ENCODE results near the gene SUPT3H. TPM values are rescaled to one million over a fixed set of nuclear protein-coding genes. Genes with fewer than 3 reads are reported as not detected.

SUPT3H gene
- total RNA-seq, 1 experiment from 2014 or later, result 12.7 TPM

- ChIA-PET POLR2A (no interaction called here), CTCF (no interaction called here)
- intact Hi-C loops (cut with micrococcal nuclease), result no loop called here
- no peak overlapping the region for H3K27ac Mint-ChIP-seq (ENCODE audit: low read depth, unreplicated experiment)
- no peak overlapping the region for H3K4me3 Mint-ChIP-seq (ENCODE audit: unreplicated experiment)
- BruUV-seq (replicated peaks), result no TSS peak
- H3K9me3 Mint-ChIP-seq (ENCODE audit: unreplicated experiment), result no peaks in the 10 kb centered on the region
- no peak for TF ChIP-seq CTCF (IDR thresholded peaks at IDR 0.05; ENCODE audit: unreplicated experiment)
- no peaks in the 10 kb centered on the region for H3K27me3 Mint-ChIP-seq (ENCODE audit: insufficient read depth, unreplicated experiment)
- no peaks in the 10 kb centered on the region for H3K36me3 Mint-ChIP-seq (ENCODE audit: insufficient read depth, unreplicated experiment)
- DNase-seq (ENCODE audit: unreplicated experiment), result no peak
- H3K4me1 Mint-ChIP-seq (ENCODE audit: insufficient read depth, unreplicated experiment), result no peaks in the 10 kb centered on the region
These were observed 123.5 kb downstream of the SUPT3H start for GRCh38 chr6:45254253-45254652.

- H3K27ac Mint-ChIP-seq (ENCODE audit: low read depth, unreplicated experiment), result no peak overlapping the region
- CTCF ChIA-PET, result no interaction called here
- POLR2A ChIA-PET, result no interaction called here
- no peaks in the 10 kb centered on the region for H3K36me3 Mint-ChIP-seq (ENCODE audit: insufficient read depth, unreplicated experiment)
- no peaks in the 10 kb centered on the region for H3K27me3 Mint-ChIP-seq (ENCODE audit: insufficient read depth, unreplicated experiment)
- H3K9me3 Mint-ChIP-seq (ENCODE audit: unreplicated experiment), result no peaks in the 10 kb centered on the region
- no TSS peak for BruUV-seq (replicated peaks)
- no peaks in the 10 kb centered on the region for H3K4me1 Mint-ChIP-seq (ENCODE audit: insufficient read depth, unreplicated experiment)
- intact Hi-C loops (cut with micrococcal nuclease), result no loop called here
- TF ChIP-seq CTCF (IDR thresholded peaks at IDR 0.05; ENCODE audit: unreplicated experiment), result no peak
- H3K4me3 Mint-ChIP-seq (ENCODE audit: unreplicated experiment), result no peak overlapping the region
- no peak for DNase-seq (ENCODE audit: unreplicated experiment)
These were observed 124.3 kb downstream of the SUPT3H start for GRCh38 chr6:45253453-45253852.

GRCh38 chr6:45231660-45232059, 146.1 kb downstream of the SUPT3H start:
- H3K4me1 Mint-ChIP-seq (ENCODE audit: insufficient read depth, unreplicated experiment), result no peaks in the 10 kb centered on the region
- no peak for TF ChIP-seq CTCF (IDR thresholded peaks at IDR 0.05; ENCODE audit: unreplicated experiment)
- H3K27me3 Mint-ChIP-seq (ENCODE audit: insufficient read depth, unreplicated experiment), result no peaks in the 10 kb centered on the region
- H3K27ac Mint-ChIP-seq (ENCODE audit: low read depth, unreplicated experiment), result no peak overlapping the region
- ChIA-PET POLR2A (no interaction called here), CTCF (no interaction called here)
- intact Hi-C loops (cut with micrococcal nuclease), result no loop called here
- H3K4me3 Mint-ChIP-seq (ENCODE audit: unreplicated experiment), result no peak overlapping the region
- no TSS peak for BruUV-seq (replicated peaks)
- H3K9me3 Mint-ChIP-seq (ENCODE audit: unreplicated experiment), result peaks cover 13% of the 10 kb centered on the region
- DNase-seq (ENCODE audit: unreplicated experiment), result no peak
- peaks cover 4% of the 10 kb centered on the region for H3K36me3 Mint-ChIP-seq (ENCODE audit: insufficient read depth, unreplicated experiment)

- no peak for TF ChIP-seq CTCF (IDR thresholded peaks at IDR 0.05; ENCODE audit: unreplicated experiment)
- peaks cover 4% of the 10 kb centered on the region for H3K36me3 Mint-ChIP-seq (ENCODE audit: insufficient read depth, unreplicated experiment)
- no peak for DNase-seq (ENCODE audit: unreplicated experiment)
- no peaks in the 10 kb centered on the region for H3K27me3 Mint-ChIP-seq (ENCODE audit: insufficient read depth, unreplicated experiment)
- CTCF ChIA-PET, result no interaction called here
- H3K4me1 Mint-ChIP-seq (ENCODE audit: insufficient read depth, unreplicated experiment), result no peaks in the 10 kb centered on the region
- BruUV-seq (replicated peaks), result no TSS peak
- H3K27ac Mint-ChIP-seq (ENCODE audit: low read depth, unreplicated experiment), result no peak overlapping the region
- POLR2A ChIA-PET, result no interaction called here
- intact Hi-C loops (cut with micrococcal nuclease), result no loop called here
- H3K4me3 Mint-ChIP-seq (ENCODE audit: unreplicated experiment), result no peak overlapping the region
- H3K9me3 Mint-ChIP-seq (ENCODE audit: unreplicated experiment), result peaks cover 13% of the 10 kb centered on the region
These were observed 148.3 kb downstream of the SUPT3H start for GRCh38 chr6:45229416-45229815.

All from MCF 10A (cell line).